RKO (cell line): ENCODE data around the gene THAP10.
A peak's percentile ranks its signal among the peaks of the same experiment; 100 is the strongest.

ENCODE experiments used
- DNase-seq: peaks from one replicate; pipeline ENCODE4 v3.0.0-alpha.2; 2016; ENCODE audit warnings: low spot score

THAP10 gene

DNA sequence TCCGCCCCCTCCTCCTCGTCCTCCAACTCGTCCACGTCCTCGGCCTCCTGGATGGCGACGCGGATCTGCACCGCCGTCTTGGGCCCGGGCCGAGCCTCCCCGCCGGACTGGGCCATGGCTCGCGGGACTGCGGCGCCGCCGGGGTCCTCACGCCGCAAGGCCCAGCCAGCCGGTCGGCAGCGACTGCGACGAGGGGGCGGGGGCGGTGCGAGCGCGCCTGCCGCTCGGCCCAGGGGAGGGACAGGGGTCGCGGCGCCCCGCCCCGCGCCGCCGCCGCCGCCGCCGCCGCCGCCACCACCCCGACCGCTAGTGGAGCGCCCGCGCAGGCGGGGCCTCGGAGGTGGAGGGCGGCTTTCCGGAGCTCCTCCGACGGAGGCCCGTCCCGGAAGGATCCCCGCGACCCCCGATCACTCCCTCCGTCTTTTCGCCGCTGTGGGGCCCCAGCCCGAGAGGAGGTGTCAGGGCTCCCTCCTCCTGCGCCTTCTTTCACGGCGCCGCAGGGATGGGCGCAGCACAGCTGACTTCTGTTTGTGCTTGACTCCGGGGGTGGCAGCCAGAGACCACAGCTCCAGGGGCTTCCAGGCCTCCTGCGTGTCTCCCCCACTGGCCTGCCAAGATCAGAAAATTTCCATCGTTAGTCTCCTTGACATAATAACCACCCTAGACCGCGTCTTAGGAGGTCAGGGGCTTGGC is 38.1 kb downstream of the THAP10 start, which contains the start of gene LARP6:
Gene LARP6, minus strand, starts transcription at position 185 of the 693 bp plus-strand sequence. Its CDS starts 69 bp downstream, at position 116.
- no peak for DNase-seq

- DNase-seq = no peak
Observed at GRCh38 chr15:70853318-70853972, 38.8 kb downstream of the THAP10 start.

- DNase-seq = peak; percentile 74
Observed at GRCh38 chr15:70852501-70853317, 39.5 kb downstream of the THAP10 start.

- no peak for DNase-seq
Observed at GRCh38 chr15:70851889-70852288, 40.3 kb downstream of the THAP10 start.

GRCh38 chr15:70845602-70846360 is 46.5 kb downstream of the THAP10 start:
- DNase-seq = no peak

DNA sequence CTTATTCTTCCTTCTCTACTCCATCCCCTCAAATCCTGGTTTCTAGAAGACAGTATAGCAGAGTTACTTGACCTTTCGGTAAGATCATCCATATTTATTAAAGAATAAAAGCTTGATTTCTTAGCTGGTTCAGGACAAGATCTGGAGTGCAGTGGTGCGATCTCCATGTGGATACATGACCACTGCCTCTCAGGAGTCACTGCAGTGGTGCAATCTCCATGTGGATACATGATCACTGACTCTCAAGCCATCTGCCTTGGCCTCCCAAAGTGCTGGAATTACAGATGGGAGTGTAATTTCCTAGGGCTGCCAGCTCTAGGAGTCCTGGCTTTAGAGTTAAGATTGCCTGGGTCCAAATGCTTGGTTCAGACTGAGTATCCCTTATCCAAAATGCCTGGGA is 54.8 kb downstream of the THAP10 start:
- DNase-seq = no peak

- DNase-seq = no peak
Observed at GRCh38 chr15:70835841-70836240, 56.4 kb downstream of the THAP10 start.

GRCh38 chr15:70835415-70835814 is 56.8 kb downstream of the THAP10 start:
- DNase-seq = no peak

DNA sequence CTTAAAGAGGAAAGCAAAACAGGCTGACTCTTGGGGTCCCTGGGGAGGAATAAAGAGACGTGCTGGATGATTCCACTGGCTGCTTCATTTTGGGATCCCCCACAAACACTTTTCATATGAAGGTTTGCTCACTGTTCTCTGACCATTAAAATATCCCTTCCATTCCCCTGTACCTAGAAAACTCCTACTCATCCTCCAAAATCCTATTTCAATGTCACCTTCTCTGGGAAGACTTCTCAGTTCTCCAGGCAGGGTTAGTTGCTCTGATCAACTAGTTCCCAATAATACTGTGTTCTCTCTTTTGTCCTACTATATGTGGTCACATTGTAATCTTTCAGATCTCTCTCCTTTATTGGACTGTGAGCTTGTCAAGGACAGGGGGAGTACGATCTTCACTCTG is 57.2 kb downstream of the THAP10 start:
- DNase-seq = no peak

DNA sequence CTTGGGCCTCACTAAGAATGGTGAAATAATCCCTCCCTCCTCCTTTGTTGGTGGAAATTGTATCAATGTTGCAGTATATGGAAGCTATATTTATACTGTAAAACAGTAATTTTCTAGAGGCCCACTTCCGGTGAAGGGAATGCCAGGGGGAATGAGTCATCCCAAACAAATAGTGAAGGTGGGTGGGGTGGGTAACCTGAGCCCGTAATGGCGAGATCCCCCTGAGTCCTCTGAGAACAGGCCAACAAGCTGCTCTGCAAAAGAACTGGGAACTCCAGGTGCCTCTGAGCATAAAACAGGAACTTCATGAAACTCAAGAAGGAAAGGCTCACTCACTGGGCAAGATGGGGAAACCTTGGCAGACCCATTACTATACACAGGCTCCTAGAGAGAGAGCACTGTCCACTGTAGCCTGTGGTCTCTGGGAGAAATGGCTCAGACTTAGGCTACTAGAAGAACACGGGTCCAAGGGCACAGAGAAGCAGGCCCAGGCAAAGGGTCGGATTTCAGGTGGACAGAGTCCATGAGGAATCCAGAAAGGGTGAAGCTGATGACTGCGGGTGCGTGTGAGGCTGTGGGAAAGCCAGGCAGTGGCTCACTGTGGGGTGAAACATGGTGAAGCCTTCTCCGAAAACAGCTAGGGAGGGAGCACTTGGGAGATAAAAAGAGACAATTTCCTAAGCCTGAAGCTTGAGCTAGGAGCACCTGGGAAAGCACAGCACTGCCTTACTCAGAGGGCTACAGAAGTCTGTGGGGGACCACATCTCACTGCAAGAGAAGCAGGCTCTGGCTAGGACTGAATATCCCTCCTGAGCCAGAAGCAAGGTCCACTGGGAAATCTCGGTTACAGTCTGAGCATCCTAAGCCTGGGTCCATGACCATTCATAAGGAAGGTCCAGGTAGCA is 58.1 kb downstream of the THAP10 start:
- DNase-seq = no peak

GRCh38 chr15:70833422-70833821 is 58.8 kb downstream of the THAP10 start:
- DNase-seq = no peak

- no peak for DNase-seq
Observed at GRCh38 chr15:70832176-70832575, 60.1 kb downstream of the THAP10 start.
